ENCODE results near the gene SETBP1.

Gene SETBP1

GRCh38 chr18:45056926-45057325 lies 376.2 kb downstream of the SETBP1 start:
- no peak for DNase-seq (ENCODE audit: low read depth in 1 of 2, low spot score in 1 of 2)

GRCh38 chr18:45057955-45058600 lies 377.4 kb downstream of the SETBP1 start:
- DNase-seq (ENCODE audit: low read depth in 1 of 2, low spot score in 1 of 2), result no peak

DNA sequence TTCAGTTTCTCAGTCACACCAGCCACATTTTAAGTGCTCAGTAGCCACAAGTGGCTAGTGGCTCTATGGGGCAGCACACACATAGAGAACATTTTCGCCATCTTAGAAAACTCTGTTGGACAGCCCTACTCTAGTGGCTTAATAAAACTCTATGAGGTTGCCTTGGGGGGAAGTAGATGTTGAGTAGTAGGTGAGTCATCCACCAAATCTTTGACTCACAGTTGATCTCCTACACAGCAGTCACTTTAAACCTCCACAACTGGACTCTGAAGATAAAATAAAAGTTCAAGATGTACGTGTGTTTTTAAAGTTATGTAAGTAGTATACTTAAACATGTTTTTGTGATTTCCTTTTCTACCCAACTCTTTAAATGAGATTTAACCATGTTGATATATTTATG lies 379.0 kb downstream of the SETBP1 start:
- no peak for DNase-seq (ENCODE audit: low read depth in 1 of 2, low spot score in 1 of 2)

GRCh38 chr18:45060102-45060501 lies 379.4 kb downstream of the SETBP1 start:
- DNase-seq (ENCODE audit: low read depth in 1 of 2, low spot score in 1 of 2), result no peak

DNA sequence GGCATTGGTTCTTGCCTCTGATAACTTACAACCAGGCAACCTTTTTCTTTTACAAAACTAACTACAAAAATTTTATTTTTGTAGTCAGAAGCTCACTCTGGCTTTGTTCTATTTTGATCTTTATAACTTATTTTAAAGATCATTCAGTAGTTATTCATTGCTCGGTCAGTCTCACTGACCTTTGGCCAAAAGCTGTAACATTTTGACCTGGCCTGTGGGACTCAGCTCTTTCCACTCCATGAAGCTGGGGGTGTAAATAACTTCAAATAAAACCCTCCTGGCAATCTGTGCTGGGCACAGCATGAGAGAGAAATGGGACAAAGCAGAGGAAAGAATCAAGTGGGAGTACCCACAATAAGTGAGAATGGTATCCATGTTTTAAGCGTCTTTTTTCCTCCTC lies 380.7 kb downstream of the SETBP1 start:
- no peak for DNase-seq (ENCODE audit: low read depth in 1 of 2, low spot score in 1 of 2)

- no peak for DNase-seq (ENCODE audit: low read depth in 1 of 2, low spot score in 1 of 2)
These were observed 382.8 kb downstream of the SETBP1 start for GRCh38 chr18:45063246-45064038.

DNA sequence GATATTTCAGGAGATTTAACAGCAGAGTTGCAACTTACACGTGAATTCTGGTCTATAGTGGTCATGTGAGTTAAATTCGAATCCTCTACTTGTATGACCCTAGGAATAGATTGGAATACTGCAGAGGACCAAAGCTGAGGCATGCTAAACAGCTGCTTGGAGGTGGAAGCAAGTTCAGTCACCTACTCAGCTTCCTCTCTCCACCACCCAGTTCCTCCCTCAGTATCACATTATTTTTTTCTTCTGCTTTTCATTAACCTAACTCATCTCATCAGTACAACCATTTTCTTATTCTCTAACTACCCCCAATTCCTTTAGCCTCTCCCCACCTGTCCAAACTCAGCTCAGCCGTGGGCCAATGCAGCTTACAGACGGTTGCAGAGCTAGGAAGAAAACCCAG lies 385.5 kb downstream of the SETBP1 start:
- DNase-seq (ENCODE audit: low read depth in 1 of 2, low spot score in 1 of 2), result no peak

- DNase-seq (ENCODE audit: low read depth in 1 of 2, low spot score in 1 of 2), result no peak
These were observed 386.2 kb downstream of the SETBP1 start for GRCh38 chr18:45066886-45067285.

GRCh38 chr18:45068400-45069094 lies 387.9 kb downstream of the SETBP1 start:
- DNase-seq (ENCODE audit: low read depth in 1 of 2, low spot score in 1 of 2), result no peak

GRCh38 chr18:45069546-45069945 lies 388.9 kb downstream of the SETBP1 start:
- DNase-seq (ENCODE audit: low read depth in 1 of 2, low spot score in 1 of 2), result no peak

GRCh38 chr18:45071956-45072355 lies 391.3 kb downstream of the SETBP1 start:
- no peak for DNase-seq (ENCODE audit: low read depth in 1 of 2, low spot score in 1 of 2)

DNA sequence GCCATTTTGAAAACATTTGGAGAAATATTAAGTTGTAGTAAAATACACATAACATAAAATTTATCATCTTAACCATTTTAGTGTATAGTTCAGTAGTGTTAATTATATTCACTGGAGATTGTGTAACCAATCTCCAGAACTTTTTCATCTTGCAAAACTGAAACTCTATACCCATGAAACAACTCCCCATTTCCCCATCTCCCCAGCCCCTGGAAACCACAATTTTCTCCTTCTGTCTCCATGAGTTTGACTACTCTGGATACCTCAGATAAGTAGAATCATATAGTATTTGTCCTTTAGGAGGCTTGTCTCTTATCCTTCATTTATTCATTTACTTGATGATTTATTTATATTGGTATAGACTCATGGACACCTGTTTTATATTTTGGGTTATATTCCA lies 392.9 kb downstream of the SETBP1 start:
- DNase-seq (ENCODE audit: low read depth in 1 of 2, low spot score in 1 of 2), result no peak

DNA sequence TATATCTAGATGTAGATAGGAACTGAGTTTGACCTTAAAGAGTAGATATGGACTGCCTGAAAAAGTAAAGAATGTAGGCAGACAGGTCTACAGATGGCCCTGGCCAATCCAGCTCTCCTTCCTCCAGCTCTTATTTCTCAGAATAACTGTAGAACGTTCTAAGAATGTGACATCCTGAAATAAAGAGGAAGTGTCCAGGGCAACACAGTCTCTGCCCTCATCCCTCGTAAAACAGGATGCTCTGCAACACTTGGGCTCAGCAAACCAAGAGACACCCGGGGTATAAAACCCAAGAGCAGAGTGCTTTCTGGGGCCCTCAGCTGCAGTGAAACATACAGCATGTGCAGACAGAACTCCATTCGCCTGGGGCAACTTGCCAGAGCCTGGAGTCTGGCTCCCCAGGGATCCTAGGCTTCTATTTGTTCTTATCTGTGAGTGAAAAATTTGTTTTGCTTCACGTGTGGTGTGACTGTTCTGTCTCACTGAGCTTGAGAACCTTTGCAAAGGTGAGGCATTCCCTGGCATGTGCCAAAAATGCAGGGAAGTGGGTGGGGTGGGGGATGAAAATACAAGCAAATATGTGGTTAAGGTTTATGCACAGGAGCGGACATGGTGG lies 401.0 kb downstream of the SETBP1 start:
- no peak for DNase-seq (ENCODE audit: low read depth in 1 of 2, low spot score in 1 of 2)

DNA sequence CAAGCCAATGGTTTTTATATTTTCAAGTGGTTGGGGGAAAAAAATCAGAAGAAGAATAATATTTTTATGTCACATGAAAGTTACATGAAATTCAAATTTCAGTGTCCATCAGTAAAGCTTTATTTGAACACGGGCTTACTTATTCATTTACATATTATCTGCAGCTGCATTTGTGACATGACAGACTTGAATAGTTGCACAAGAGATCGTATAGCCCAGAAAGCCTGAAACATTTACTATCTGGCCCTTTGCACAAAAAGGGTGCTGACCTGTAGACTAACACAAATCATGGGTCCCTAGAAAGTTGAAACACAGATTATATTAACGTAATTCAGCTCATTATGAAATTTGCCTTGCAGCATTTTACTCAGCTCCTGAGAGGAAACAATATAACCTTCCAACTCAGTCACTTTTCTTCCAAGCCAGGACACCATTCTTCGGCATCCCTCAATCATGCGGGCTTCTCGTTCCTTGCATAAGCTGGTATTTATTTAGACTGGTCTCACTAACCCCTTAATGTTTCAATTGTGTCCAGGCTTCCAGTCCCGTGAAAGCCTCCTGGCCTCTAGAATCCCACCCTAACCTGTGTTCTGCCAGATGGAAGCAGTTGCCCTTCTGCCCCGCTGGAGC lies 402.7 kb downstream of the SETBP1 start:
- no peak for DNase-seq (ENCODE audit: low read depth in 1 of 2, low spot score in 1 of 2)

GRCh38 chr18:45084206-45084605 lies 403.5 kb downstream of the SETBP1 start:
- DNase-seq (ENCODE audit: low read depth in 1 of 2, low spot score in 1 of 2), result no peak

DNA sequence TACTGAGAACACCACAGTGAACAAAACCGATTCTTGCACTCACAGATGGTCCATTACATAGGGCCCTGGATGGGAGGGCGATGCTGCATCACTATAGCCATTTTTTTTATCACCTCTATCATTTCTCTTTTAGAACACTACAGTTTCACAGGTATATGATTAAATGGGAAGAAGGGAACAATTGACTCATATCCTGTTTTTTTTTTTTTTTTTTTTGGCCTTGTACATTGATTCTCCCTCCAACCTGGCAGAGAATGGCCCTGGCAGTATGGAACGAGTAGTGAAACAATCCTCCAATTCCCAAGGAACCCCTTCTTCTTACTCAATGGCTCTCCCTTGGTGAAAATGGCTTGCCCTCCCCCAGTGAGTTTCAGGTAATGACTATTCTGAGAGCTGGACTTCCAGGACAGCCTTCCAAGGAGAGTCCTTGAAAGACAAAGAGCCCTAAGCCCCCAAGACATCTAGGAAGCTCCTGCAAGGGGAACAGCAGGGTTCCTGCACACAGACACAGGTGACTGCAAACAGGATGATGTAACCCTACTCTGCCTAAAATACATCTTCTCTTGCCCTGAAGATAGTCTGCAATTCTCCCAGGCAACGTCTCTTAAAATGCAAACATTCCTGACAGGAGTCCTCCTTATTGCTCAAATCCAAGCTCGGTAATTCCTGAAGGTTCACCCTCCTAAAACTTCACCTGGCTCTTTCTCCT lies 405.4 kb downstream of the SETBP1 start:
- DNase-seq (ENCODE audit: low read depth in 1 of 2, low spot score in 1 of 2), result no peak

- no peak for DNase-seq (ENCODE audit: low read depth in 1 of 2, low spot score in 1 of 2)
These were observed 406.1 kb downstream of the SETBP1 start for GRCh38 chr18:45086777-45087176.

- DNase-seq (ENCODE audit: low read depth in 1 of 2, low spot score in 1 of 2), result no peak
These were observed 409.9 kb downstream of the SETBP1 start for GRCh38 chr18:45090526-45091140.

GRCh38 chr18:45100321-45101105 lies 419.8 kb downstream of the SETBP1 start:
- DNase-seq (ENCODE audit: low read depth in 1 of 2, low spot score in 1 of 2), result no peak

Measured in activated CD4-positive, alpha-beta T cell treated with anti-CD3 and anti-CD28 coated beads, Interleukin-2, amount 50 U/mL, for 24 hours (primary cell).